DMS79 treated with DMSO at 0.1 percent for 48 hours (cell line): ENCODE results near the gene THSD7A.

ENCODE experiments used
- DNase-seq: peaks from one replicate; lab custom pipeline; 2025; lab: John Stamatoyannopoulos, UW

Gene THSD7A

GRCh38 chr7:11751807-11752389, 80.1 kb downstream of the THSD7A start:
- DNase-seq: no peak

GRCh38 chr7:11751315-11751714, 80.7 kb downstream of the THSD7A start:
- DNase-seq: no peak

GRCh38 chr7:11750191-11750590, 81.8 kb downstream of the THSD7A start:
- no peak for DNase-seq

GRCh38 chr7:11749629-11750028, 82.4 kb downstream of the THSD7A start:
- DNase-seq: no peak

GRCh38 chr7:11748884-11749283, 83.1 kb downstream of the THSD7A start:
- DNase-seq: no peak

GRCh38 chr7:11747715-11748485, 84.1 kb downstream of the THSD7A start:
- no peak for DNase-seq

- DNase-seq: no peak
Measured at GRCh38 chr7:11746591-11746990, 85.4 kb downstream of the THSD7A start.

GRCh38 chr7:11743548-11743947, 88.5 kb downstream of the THSD7A start:
- no peak for DNase-seq

- no peak for DNase-seq
Measured at GRCh38 chr7:11743016-11743415, 89.0 kb downstream of the THSD7A start.

- no peak for DNase-seq
Measured at GRCh38 chr7:11742496-11742895, 89.5 kb downstream of the THSD7A start.

- DNase-seq: no peak
Measured at GRCh38 chr7:11737723-11738122, 94.3 kb downstream of the THSD7A start.

- no peak for DNase-seq
Measured at GRCh38 chr7:11732207-11732606, 99.8 kb downstream of the THSD7A start.

GRCh38 chr7:11730725-11731124, 101.3 kb downstream of the THSD7A start:
- DNase-seq: no peak

- DNase-seq: no peak
Measured at GRCh38 chr7:11727864-11728263, 104.1 kb downstream of the THSD7A start.

- DNase-seq: no peak
Measured at GRCh38 chr7:11726794-11727155, 105.2 kb downstream of the THSD7A start.

GRCh38 chr7:11726001-11726793, 105.8 kb downstream of the THSD7A start:
- no peak for DNase-seq

- no peak for DNase-seq
Measured at GRCh38 chr7:11716185-11716584, 115.8 kb downstream of the THSD7A start.

- DNase-seq: no peak
Measured at GRCh38 chr7:11714676-11715075, 117.3 kb downstream of the THSD7A start.

- no peak for DNase-seq
Measured at GRCh38 chr7:11714205-11714604, 117.8 kb downstream of the THSD7A start.

GRCh38 chr7:11713352-11713751, 118.6 kb downstream of the THSD7A start:
- no peak for DNase-seq

- DNase-seq: no peak
Measured at GRCh38 chr7:11710377-11710776, 121.6 kb downstream of the THSD7A start.

- no peak for DNase-seq
Measured at GRCh38 chr7:11709196-11709595, 122.8 kb downstream of the THSD7A start.

GRCh38 chr7:11707606-11708193, 124.3 kb downstream of the THSD7A start:
- no peak for DNase-seq
